ENCODE results near the gene DIP2C.
"Not testable (repeated sequence)": the region's sequence is repeated elsewhere in the genome, so short reads cannot be mapped to it uniquely, and the experiment has no call there.

The DIP2C gene

DNA sequence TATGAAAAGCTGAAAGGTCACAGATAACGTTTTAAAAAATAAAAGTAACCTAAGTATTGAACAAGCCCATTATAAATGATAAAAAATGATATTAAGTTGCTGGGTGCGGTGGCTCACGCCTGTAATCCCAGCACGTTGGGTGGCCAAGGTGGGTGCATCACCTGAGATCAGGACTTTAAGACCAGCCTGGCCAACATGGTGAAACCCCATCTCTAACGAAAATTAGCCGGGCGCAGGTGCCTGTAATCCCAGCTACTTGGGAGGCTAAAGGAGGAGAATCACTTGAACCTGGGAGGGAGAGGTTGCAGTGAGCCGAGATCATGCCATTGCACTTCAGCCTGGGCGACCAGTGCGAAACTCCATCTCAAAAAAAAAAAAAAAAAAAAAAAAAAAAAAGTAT is 93.3 kb downstream of the DIP2C start:
- not testable (repeated sequence) for DNase-seq (ENCODE audit: low spot score)

GRCh38 chr10:595473-595872 is 94.0 kb downstream of the DIP2C start:
- DNase-seq (ENCODE audit: low spot score) = no peak

- DNase-seq (ENCODE audit: low spot score) = no peak
These were observed 94.7 kb downstream of the DIP2C start for GRCh38 chr10:594584-595270.

DNA sequence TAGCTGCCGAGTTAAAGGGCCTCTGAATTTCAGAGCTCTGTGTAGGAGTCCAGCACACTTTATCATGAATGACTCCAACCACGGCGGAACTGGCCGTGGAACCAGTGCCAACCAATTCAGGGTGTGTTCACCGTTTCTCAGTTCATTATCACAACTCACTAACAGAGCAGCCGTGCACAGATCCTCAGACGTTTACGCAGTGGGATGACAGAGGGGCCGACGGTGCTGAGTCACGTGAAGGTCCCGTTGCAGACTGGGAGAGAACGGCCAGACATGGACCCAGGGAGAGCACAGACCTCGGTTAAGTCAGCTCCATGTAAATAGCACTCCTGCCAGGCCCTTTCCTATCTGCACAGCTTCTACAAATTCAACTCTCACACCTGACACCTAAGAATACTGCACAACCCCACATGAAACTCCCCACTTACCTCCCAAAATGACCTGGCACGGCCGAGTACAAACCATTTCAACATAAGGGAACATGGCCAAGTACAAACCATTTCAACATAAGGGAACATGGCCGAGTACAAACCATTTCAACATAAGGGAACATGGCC is 95.5 kb downstream of the DIP2C start:
- DNase-seq (ENCODE audit: low spot score) = no peak

GRCh38 chr10:593421-593820 is 96.0 kb downstream of the DIP2C start:
- DNase-seq (ENCODE audit: low spot score) = no peak

DNA sequence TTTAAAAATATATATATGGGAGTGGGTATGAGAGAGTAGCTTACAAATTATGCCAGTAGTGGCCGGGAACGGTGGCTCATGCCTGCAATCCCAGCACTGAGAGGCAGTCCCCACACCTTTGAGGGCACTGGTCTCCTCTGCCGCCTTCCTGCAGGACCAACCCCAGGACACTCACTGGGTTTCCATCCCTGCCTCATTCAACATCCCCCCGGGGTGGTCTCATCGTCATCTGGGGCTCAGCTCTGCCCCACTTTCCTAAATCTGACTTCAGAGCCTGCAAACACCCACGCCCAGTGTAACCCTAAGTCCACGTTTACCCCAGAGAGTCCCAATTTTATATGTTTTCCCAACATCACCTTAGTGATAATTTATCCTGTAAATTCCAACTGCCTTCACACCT is 96.5 kb downstream of the DIP2C start:
- DNase-seq (ENCODE audit: low spot score) = no peak

GRCh38 chr10:591646-592045 is 97.8 kb downstream of the DIP2C start:
- DNase-seq (ENCODE audit: low spot score) = no peak

- DNase-seq (ENCODE audit: low spot score) = no peak
These were observed 98.7 kb downstream of the DIP2C start for GRCh38 chr10:590721-591120.

DNA sequence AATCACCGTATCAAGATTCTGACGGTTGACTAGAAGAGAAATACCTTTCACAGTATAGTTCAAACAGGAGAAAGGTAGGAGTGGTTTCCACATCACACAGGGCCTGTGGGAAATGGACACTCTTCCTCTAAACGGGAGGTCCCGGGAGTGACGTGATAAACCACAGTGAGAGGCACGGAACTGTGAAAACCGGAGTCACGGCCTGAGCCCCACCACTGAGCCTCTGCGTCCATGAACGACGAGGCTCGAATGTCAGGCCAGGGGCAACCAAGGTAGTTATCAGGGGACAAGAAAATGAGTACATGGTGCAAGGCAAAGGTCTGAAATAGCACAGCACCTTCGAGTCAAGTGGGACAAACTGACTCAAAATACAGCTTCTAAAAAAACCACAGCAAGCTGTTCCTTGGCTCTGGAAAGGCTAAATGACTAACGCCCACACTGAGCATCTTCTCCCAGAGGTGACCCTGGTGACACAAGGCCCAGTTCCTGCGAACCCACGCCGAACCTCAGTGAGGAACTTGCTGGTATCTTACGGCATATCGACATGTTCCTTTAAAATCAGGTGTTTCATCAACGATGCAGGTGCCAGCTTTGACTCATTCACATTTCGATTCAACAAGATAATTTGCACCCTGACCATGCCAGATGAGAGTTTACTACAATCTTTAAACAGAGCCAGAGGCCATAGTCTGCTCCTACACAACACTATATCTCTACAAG is 99.3 kb downstream of the DIP2C start:
- no peak for DNase-seq (ENCODE audit: low spot score)

- no peak for DNase-seq (ENCODE audit: low spot score)
These were observed 101.0 kb downstream of the DIP2C start for GRCh38 chr10:588246-589165.

GRCh38 chr10:586716-587115 is 102.8 kb downstream of the DIP2C start:
- DNase-seq (ENCODE audit: low spot score) = no peak

DNA sequence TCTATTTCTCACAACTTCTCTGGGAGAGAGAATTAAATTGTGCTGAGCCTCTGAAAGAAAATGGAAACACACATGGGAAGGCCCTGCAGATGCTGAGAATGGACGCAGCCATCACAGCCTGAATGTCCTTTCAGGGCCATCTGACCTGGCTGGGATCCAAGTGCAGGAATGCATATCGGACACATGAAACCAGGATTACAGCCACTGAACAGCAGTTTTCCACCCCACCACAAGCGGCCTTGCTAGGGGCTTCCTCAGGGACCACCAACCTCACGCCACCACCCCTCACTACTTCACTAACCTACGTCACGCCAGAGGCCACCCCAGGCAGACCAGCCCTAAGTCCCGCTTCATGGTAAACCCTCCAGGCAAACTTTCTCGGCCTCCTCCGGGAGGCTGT is 103.3 kb downstream of the DIP2C start:
- DNase-seq (ENCODE audit: low spot score) = no peak

GRCh38 chr10:585502-585901 is 104.0 kb downstream of the DIP2C start:
- DNase-seq (ENCODE audit: low spot score) = no peak

- DNase-seq (ENCODE audit: low spot score) = not testable (repeated sequence)
These were observed 104.8 kb downstream of the DIP2C start for GRCh38 chr10:584497-585290.

DNA sequence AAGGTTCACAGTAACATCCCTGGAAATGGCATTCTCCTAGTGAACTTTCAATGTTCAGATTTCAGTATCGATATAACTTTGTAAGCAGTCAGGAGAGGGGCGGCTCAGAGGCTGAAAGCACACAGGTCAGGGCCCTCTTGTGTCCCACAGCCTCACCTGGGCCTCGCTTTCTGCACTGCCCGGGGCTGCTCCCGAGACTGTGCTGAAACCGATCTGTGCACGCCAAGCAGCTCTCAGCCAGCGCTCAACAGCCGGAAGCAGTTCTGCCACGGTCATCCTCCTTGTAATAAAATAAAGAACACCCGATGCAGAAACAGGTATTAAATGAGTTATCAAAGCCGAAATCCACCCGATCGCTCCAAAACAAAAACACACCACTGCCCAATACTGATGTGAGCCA is 106.0 kb downstream of the DIP2C start:
- DNase-seq (ENCODE audit: low spot score) = no peak

GRCh38 chr10:581776-582330 is 107.6 kb downstream of the DIP2C start:
- DNase-seq (ENCODE audit: low spot score) = no peak

- no peak for DNase-seq (ENCODE audit: low spot score)
These were observed 108.7 kb downstream of the DIP2C start for GRCh38 chr10:580778-581177.

DNA sequence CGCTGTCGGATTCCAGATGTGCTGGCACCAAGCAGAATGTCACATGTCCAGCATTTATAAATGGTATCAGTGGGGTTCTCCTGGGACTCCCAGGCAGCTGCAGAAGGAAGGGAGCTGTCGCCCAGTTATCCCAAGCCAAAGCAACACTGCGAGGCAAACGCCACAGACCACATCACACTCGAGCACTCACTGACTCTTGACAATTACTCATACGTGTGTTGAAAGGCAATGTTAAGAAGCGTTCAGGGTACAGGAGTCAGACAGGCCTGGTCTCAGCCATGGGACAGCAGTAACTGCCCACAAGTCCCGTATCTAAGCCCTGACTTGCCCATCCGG is 113.4 kb downstream of the DIP2C start:
- no peak for DNase-seq (ENCODE audit: low spot score)

- DNase-seq (ENCODE audit: low spot score) = no peak
These were observed 113.9 kb downstream of the DIP2C start for GRCh38 chr10:575402-576129.

GRCh38 chr10:572696-573095 is 116.8 kb downstream of the DIP2C start:
- DNase-seq (ENCODE audit: low spot score) = no peak
